GM19372 (cell line): ENCODE measurements around the gene CEACAM19.

Experiments used
- ATAC-seq: cut with Tn5 transposase; IDR thresholded peaks from one replicate; pipeline ENCODE4 v1.9.1; 2021; ENCODE audit warnings: mild to moderate bottlenecking, low read depth, moderate library complexity; ENCODE audit not compliant: unreplicated experiment

The CEACAM19 gene

GRCh38 chr19:44644402-44645016 is 26.8 kb upstream of the CEACAM19 start:
- ATAC-seq: no peak

GRCh38 chr19:44645407-44646048 is 25.8 kb upstream of the CEACAM19 start:
- no peak for ATAC-seq

GRCh38 chr19:44646049-44646416 is 25.2 kb upstream of the CEACAM19 start:
- no peak for ATAC-seq

GRCh38 chr19:44647144-44647543 is 24.1 kb upstream of the CEACAM19 start:
- no peak for ATAC-seq

- no peak for ATAC-seq
These were observed 22.5 kb upstream of the CEACAM19 start for GRCh38 chr19:44648631-44649251.

GRCh38 chr19:44649578-44650145 is 21.6 kb upstream of the CEACAM19 start:
- ATAC-seq: no peak

- no peak for ATAC-seq
These were observed 17.9 kb upstream of the CEACAM19 start for GRCh38 chr19:44653343-44653742.

- peak; percentile 82 for ATAC-seq
These were observed 17.1 kb upstream of the CEACAM19 start for GRCh38 chr19:44653977-44654774.

- ATAC-seq: no peak
These were observed 13.9 kb upstream of the CEACAM19 start for GRCh38 chr19:44657211-44657921.

GRCh38 chr19:44658069-44658733 is 13.1 kb upstream of the CEACAM19 start:
- no peak for ATAC-seq

GRCh38 chr19:44660081-44660480 is 11.2 kb upstream of the CEACAM19 start:
- no peak for ATAC-seq

GRCh38 chr19:44661205-44661604 is 10.1 kb upstream of the CEACAM19 start:
- ATAC-seq: no peak

GRCh38 chr19:44661904-44662303 is 9.4 kb upstream of the CEACAM19 start:
- ATAC-seq: no peak

GRCh38 chr19:44662691-44663385 is 8.4 kb upstream of the CEACAM19 start:
- no peak for ATAC-seq

- ATAC-seq: no peak
These were observed 7.3 kb upstream of the CEACAM19 start for GRCh38 chr19:44663996-44664395.

GRCh38 chr19:44664976-44665375 is 6.3 kb upstream of the CEACAM19 start:
- no peak for ATAC-seq

- no peak for ATAC-seq
These were observed 4.3 kb upstream of the CEACAM19 start for GRCh38 chr19:44666852-44667556.

GRCh38 chr19:44668985-44669764 is 2.1 kb upstream of the CEACAM19 start:
- no peak for ATAC-seq
